Neutrophil (primary cell): Measurements from ENCODE around the gene ITGB4.

Source experiments
- H3K27ac ChIP-seq: fragments of 200-600 bp; sonication (generic); 2 replicates; pipeline ENCODE4 v1.5.1; 2016; ENCODE audit warnings: mild to moderate bottlenecking, moderate library complexity
- H3K27me3 ChIP-seq: fragments of 200-600 bp; sonication (generic); 2 replicates; pipeline ENCODE4 v1.6.0; 2016; ENCODE audit warnings: mild to moderate bottlenecking
- H3K36me3 ChIP-seq: fragments of 200-600 bp; sonication (generic); 2 replicates; pipeline ENCODE4 v1.5.1; 2017
- H3K4me1 ChIP-seq, 2 experiments: fragments of 200-600 bp in 1 of 2; sonication (generic) in 1 of 2; 1 replicate in 1 of 2; 2 replicates in 1 of 2; pipeline versions ENCODE4 v1.5.1 to v1.6.1; 2013 to 2016; ENCODE audit warnings: low read depth in 1 of 2, low read length in 1 of 2, mild to moderate bottlenecking in 1 of 2, moderate library complexity in 1 of 2; ENCODE audit not compliant: control insufficient read depth in 1 of 2, insufficient read depth in 1 of 2
- H3K4me3 ChIP-seq, 2 experiments: fragments of 200-600 bp in 1 of 2; sonication (generic) in 1 of 2; 1 replicate in 1 of 2; 2 replicates in 1 of 2; pipeline ENCODE4 v1.5.1; 2013 to 2016; ENCODE audit warnings: low read depth in 1 of 2, low read length in 1 of 2, mild to moderate bottlenecking in 1 of 2, moderate library complexity in 1 of 2
- H3K9me3 ChIP-seq: fragments of 200-600 bp; sonication (generic); 2 replicates; pipeline ENCODE4 v1.5.1; 2016
- CTCF ChIP-seq: fragments of 200-600 bp; sonication (generic); IDR thresholded peaks from 2 replicates; pipeline ENCODE4 v1.5.1; 2016; ENCODE audit warnings: antibody characterized with exemption

ITGB4 gene

DNA sequence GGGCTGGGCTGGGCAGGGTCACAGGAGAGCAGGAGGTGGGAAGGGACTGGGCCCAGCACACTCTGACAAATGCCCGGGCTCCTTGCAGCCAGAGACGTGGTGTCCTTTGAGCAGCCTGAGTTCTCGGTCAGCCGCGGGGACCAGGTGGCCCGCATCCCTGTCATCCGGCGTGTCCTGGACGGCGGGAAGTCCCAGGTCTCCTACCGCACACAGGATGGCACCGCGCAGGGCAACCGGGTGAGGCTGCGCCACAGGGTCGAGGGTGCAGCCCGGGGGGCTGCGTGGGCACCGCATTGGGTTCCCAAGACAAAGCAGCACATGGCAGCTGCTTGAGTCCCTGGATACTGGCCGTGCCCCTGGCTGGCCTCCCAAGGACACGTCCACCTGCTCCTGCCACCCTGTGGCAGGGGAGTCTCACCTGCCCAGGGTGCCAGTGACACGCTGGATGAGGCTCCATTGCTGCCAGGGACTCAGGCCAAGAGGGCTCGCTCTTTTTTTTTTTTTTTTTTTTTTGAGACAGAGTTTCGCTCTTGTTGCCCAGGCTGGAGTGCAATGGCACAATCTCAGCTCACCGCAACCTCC is 22.5 kb downstream of the ITGB4 start:
- no peaks in the 10 kb centered on the region for H3K27me3 ChIP-seq
- H3K9me3 ChIP-seq: no peaks in the 10 kb centered on the region
- peaks cover 16 to 18% of the 10 kb centered on the region in 2 experiments for H3K4me1 ChIP-seq
- no peak overlapping the region for H3K27ac ChIP-seq
- no peaks in the 10 kb centered on the region for H3K36me3 ChIP-seq
- H3K4me3 ChIP-seq: no peak overlapping the region
- no peak for TF ChIP-seq CTCF

DNA sequence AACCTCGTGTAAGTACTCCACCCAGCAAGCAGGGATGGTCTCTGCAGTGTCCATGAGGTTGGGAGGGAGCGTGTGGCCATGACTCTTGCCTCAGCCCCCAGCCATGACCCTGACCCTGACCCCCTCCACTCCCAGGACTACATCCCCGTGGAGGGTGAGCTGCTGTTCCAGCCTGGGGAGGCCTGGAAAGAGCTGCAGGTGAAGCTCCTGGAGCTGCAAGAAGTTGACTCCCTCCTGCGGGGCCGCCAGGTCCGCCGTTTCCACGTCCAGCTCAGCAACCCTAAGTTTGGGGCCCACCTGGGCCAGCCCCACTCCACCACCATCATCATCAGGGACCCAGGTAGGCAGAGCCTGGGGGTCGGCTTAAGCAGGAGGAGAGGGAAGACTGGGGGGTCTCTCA is 27.4 kb downstream of the ITGB4 start:
- peaks cover 24% of the 10 kb centered on the region for H3K27me3 ChIP-seq
- H3K27ac ChIP-seq: no peak overlapping the region
- H3K4me3 ChIP-seq: no peak overlapping the region
- peaks cover 22% of the 10 kb centered on the region in 2 experiments for H3K4me1 ChIP-seq
- TF ChIP-seq CTCF: no peak
- H3K36me3 ChIP-seq: no peaks in the 10 kb centered on the region
- H3K9me3 ChIP-seq: no peaks in the 10 kb centered on the region

GRCh38 chr17:75749545-75750389 is 28.5 kb downstream of the ITGB4 start:
- Histone ChIP-seq H3K27ac (no peak overlapping the region), H3K36me3 (no peaks in the 10 kb centered on the region), H3K4me1 (peaks cover 27 to 28% of the 10 kb centered on the region in 2 experiments), H3K27me3 (peaks cover 27% of the 10 kb centered on the region), H3K4me3 (no peak overlapping the region), H3K9me3 (no peaks in the 10 kb centered on the region)
- peak; percentile 88 for TF ChIP-seq CTCF

- Histone ChIP-seq H3K27ac (no peak overlapping the region), H3K4me1 (peaks cover 29 to 31% of the 10 kb centered on the region in 2 experiments), H3K27me3 (peaks cover 27% of the 10 kb centered on the region), H3K4me3 (no peak overlapping the region), H3K36me3 (no peaks in the 10 kb centered on the region), H3K9me3 (no peaks in the 10 kb centered on the region)
- no peak for TF ChIP-seq CTCF
Measured at GRCh38 chr17:75750661-75751423, 29.6 kb downstream of the ITGB4 start.

DNA sequence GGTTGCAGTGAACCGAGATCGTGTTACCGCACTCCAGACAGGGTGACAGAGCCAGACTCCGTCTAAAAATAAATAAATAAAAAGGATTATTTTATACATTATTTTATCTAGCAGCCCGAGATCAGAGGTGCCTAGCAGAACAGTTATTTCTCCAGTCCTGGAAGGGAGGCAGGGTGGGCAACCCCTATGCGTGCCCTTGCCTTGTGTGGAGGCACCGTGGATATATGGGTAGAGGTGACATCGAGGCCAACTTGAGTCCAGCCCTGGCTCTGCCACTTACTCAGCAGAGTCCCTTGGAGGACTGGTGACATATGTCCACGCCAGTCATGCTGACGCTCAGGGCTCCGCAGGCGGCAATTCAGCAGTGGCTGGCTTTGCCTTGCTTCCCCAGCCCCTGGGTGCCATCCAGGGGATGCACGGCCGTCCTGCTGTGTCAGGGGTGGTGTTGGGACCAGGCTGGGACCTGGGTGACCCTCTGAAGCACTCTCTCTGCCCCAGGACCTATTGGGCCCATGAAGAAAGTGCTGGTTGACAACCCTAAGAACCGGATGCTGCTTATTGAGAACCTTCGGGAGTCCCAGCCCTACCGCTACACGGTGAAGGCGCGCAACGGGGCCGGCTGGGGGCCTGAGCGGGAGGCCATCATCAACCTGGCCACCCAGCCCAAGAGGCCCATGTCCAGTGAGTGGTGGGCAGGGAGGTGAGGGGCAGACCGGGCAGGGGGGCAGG is 30.6 kb downstream of the ITGB4 start:
- no peak for TF ChIP-seq CTCF
- Histone ChIP-seq H3K4me3 (no peak overlapping the region), H3K27me3 (peaks cover 27% of the 10 kb centered on the region), H3K4me1 (peaks cover 35 to 38% of the 10 kb centered on the region in 2 experiments), H3K9me3 (no peaks in the 10 kb centered on the region), H3K27ac (no peak overlapping the region), H3K36me3 (no peaks in the 10 kb centered on the region)
